SK-MEL-5 (cell line): ENCODE results near the gene NRG2. TPM values are rescaled to one million over a fixed set of nuclear protein-coding genes. Genes with fewer than 3 reads are reported as not detected.

Experiments
- DNase-seq: peaks from one replicate; pipeline ENCODE4 v3.0.0-alpha.2; 2016; ENCODE audit warnings: low read depth, low spot score
- in situ Hi-C: cut with HindIII; loops from 2 replicates; pipeline ENCODE4 v1.10.0; 2016; ENCODE audit warnings: low sequenced_read_pairs, high pct_unique_total_duplicates, low pct_unique_long_range_greater_than_20kb
- total RNA-seq: library from RNA; depleted of rRNA; stranded (reverse); fragments of >200 nt; shearing (Covaris generic); gene quantifications from 2 replicates; pipeline ENCODE4 v1.2.3, GENCODE V29; 2014

The NRG2 gene
- total RNA-seq, 1 experiment from 2014 or later: 7.8 TPM

- DNase-seq: no peak
- in situ Hi-C loops: no loop called here
Measured at GRCh38 chr5:140044041-140044440, 942 bp upstream of the NRG2 start.

GRCh38 chr5:140043508-140043872 lies 391 bp upstream of the NRG2 start:
- DNase-seq: peak; percentile 56
- in situ Hi-C loops: no loop called here

GRCh38 chr5:140042393-140042642 lies 781 bp downstream of the NRG2 start:
- in situ Hi-C loops: no loop called here
- DNase-seq: no peak

GRCh38 chr5:140041492-140042392 lies 1.4 kb downstream of the NRG2 start:
- in situ Hi-C loops: no loop called here
- DNase-seq: peak; percentile 79

DNA sequence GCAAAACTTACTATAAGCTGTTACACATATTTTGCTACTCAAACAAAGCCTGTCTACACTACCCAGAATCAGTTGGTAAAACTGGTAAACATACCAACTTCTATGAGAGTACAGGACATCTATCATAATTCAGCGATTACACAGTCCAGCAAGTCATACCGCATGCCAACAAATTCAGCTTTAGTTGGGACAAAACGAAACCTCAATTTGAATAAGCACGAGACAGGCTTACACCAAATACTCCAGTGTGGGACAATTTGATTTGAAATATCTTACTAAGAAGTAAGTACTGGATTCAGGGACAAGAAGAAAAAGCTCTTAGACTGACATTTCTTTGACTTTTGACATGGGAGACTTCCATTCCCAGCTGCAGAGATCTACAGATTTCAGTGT lies 2.0 kb downstream of the NRG2 start:
- no peak for DNase-seq
- in situ Hi-C loops: no loop called here

DNA sequence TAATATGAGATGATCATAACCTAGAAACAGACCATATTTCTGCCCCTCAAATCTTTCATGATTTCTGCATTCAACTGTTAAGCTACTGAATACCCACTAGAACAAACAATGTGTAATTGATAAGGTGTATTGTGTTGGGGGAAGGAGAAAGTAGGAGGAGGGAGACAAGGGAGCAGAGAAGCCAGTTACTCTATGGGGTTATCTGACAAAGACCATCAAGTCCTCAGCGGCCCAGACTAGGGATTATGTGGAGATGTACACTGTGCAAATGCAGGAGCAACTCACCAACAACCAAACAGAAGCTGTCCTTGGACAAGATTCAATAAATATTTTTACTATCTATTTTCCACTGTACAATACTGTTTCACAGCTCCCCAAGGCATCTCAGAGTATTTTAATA lies 2.7 kb downstream of the NRG2 start:
- DNase-seq: no peak
- in situ Hi-C loops: no loop called here

- peak; percentile 55 for DNase-seq
- in situ Hi-C loops: no loop called here
Measured at GRCh38 chr5:140039561-140039960, 3.5 kb downstream of the NRG2 start.

DNA sequence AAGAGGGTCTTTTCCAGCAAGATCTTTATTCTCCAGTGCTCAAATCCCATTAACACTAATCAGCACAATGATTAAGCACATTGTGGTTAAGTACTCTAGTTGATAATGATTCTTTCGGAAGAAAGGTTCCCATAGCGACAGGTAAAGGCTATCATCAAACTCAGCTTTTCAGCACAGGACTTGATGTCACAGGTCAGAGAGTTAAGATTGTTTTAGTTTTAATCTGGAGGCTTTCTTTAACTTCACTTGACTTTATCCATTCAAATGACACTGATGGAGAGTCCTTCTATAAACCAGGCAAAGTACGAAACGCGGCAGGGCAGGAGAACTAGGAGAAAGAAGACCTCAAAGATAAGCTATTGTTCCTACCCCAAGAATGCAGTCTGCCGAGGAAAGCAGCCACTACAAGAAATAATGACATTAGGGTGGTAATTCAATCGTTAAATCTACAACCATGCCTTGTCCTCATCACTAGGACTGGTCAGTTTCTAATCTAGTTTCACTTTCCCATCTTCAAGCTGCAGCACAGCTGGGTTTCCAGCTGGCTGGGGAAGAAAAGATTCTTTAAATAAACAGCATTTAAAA lies 4.6 kb downstream of the NRG2 start:
- DNase-seq: peak; percentile 30
- in situ Hi-C loops: no loop called here

DNA sequence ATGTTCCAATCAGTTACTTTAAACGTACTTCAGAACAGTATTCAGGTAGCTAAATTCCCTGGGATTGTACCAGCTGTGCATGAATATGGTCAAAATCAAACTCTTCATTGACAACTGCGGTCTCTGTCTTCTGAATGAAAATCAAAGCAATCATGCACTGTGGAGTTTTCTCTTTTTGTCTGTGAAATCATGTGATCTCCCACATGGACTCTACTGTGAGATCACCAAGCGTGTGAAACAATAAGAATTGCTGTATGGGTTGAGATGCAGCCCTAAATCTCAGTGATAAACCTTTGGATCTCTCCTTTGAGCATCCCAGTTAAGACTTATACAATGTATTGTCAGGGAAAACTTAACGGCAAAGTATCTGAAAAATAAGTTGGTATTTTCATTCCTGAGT lies 6.1 kb downstream of the NRG2 start:
- peak; percentile 84 for DNase-seq
- in situ Hi-C loops: no loop called here

- in situ Hi-C loops: no loop called here
- peak; percentile 30 for DNase-seq
Measured at GRCh38 chr5:140035881-140036280, 7.2 kb downstream of the NRG2 start.

GRCh38 chr5:140033037-140033760 lies 9.9 kb downstream of the NRG2 start:
- in situ Hi-C loops: no loop called here
- DNase-seq: no peak

DNA sequence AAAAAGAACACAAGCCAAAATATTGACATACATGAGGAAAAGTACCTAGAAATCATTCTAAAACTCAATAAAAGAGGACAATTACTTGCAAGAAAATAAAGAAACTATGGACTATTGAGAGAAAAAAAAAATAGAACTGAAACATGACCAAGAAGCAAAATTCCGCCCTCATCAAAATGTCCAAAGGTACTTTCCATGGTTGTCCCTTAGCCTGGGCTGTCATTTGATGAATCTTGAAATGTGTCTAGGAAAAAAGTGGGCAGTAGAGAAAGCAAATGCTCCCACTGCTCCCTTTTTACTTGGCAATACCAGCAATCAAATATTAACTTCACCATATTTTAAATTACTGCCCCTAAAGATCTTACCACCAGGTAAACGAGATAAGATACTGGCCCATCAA lies 10.8 kb downstream of the NRG2 start:
- in situ Hi-C loops: no loop called here
- no peak for DNase-seq

DNA sequence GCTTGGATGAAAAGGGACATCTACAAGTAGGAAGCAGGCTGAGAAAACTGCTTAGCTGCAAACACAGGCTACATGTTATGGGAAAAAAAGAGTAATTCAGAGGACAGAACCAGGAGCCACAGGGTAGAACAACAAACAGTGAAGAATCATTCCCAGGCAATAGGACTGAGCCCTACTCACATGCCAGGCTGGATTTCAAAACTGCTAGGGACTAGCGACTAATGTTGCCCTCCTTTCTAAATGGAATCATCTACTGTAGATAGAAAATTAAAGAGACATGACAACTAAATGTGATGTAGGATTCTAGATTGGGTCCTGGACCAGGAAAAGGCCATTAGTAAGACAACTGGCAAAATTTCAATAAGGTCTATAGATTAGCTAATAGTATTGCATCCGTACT lies 15.3 kb downstream of the NRG2 start:
- DNase-seq: no peak
- in situ Hi-C loops: no loop called here

DNA sequence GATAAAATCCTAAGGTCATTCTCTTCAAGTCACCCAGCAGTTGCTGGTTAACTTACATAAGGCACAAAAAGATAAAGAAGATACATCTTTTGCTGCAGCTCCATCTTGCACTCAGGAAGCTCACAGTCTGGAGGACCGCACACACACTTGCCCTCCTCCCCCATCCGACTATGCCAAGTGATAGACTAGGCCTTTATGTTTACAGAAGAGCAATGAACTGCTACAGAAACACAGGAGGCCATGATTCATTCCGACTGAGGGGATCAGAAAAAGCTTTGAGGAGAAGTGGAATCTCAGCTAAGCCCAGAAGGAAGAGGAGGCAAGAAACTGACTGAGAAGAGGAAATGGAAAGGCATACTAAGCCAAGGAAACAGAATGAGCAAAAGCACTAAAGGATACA lies 17.4 kb downstream of the NRG2 start:
- no peak for DNase-seq
- in situ Hi-C loops: no loop called here

- no peak for DNase-seq
- in situ Hi-C loops: no loop called here
Measured at GRCh38 chr5:140024928-140025327, 18.2 kb downstream of the NRG2 start.

- no peak for DNase-seq
- in situ Hi-C loops: no loop called here
Measured at GRCh38 chr5:140023611-140024191, 19.4 kb downstream of the NRG2 start.

GRCh38 chr5:140020601-140021177 lies 22.4 kb downstream of the NRG2 start:
- DNase-seq: no peak
- in situ Hi-C loops: no loop called here

DNA sequence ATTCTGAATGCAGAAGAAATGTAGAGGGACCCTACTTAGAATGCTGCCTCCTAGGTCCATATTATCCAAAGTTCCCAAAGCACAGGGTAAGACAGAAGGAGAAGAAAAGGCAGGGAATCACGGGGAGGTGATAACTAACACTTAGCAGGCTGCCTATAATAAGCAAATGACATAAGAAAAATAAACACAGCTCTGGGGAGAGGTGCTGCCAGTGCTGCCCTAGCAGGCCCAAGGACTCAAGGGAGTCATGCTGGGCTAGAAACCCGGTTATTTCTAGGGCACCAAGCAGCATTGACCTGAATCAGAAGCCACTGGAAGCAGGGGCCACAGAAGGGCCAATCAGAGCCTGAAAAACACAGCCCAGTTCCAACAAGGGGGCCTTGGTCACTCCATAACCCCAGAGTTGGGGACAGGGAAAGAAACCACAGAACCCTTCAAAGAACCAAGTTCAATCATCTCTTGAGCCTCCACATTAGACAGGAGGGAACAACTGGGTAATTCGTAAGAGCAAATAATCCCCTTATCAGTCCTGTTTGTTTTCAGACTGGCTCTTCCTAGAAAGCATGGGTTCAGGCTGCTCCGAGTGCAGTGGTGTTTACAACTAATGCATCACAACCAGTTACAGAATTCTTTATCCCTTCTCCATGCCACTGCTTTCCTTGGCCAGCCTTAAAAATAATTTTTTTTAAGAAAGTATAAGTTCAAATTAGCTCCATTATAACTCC lies 24.0 kb downstream of the NRG2 start:
- no peak for DNase-seq
- in situ Hi-C loops: no loop called here
